Immature natural killer cell (primary cell): ENCODE measurements around the gene SC5D. TPM values are rescaled to one million over a fixed set of nuclear protein-coding genes. Genes with fewer than 3 reads are reported as not detected.
A peak's percentile ranks its signal among the peaks of the same experiment; 100 is the strongest.

Experiments used
- DNase-seq, 3 donors: peaks; one replicate each; pipeline ENCODE4 v3.0.0; 2022; ENCODE audit warnings: mixed read lengths in 1 of 3
- H3K27ac Mint-ChIP-seq, 6 donors: one replicate each; pipeline ENCODE4 v1.8.0; 2020; ENCODE audit warnings: mixed read lengths in 6 of 6, mild to moderate bottlenecking in 5 of 6, inconsistent platforms in 4 of 6, moderate library complexity in 3 of 6
- H3K27me3 Mint-ChIP-seq, 3 donors: one replicate each; pipeline ENCODE4 v1.8.0; 2020 to 2021; ENCODE audit warnings: low read depth in 3 of 3, mild to moderate bottlenecking in 3 of 3, mixed read lengths in 3 of 3, moderate library complexity in 3 of 3, inconsistent platforms in 1 of 3
- H3K36me3 Mint-ChIP-seq, 3 donors: one replicate each; pipeline ENCODE4 v1.8.0; 2020; ENCODE audit warnings: mixed read lengths in 3 of 3, inconsistent platforms in 2 of 3, mild to moderate bottlenecking in 2 of 3
- H3K4me1 Mint-ChIP-seq, 2 donors: one replicate each; pipeline ENCODE4 v1.8.0; 2020; ENCODE audit warnings: inconsistent platforms in 2 of 2, mild to moderate bottlenecking in 2 of 2, mixed read lengths in 2 of 2, moderate library complexity in 1 of 2
- H3K4me3 Mint-ChIP-seq, 5 donors: one replicate each; pipeline ENCODE4 v1.8.0; 2020; ENCODE audit warnings: mild to moderate bottlenecking in 5 of 5, mixed read lengths in 5 of 5, inconsistent platforms in 3 of 5, moderate library complexity in 3 of 5
- H3K9me3 Mint-ChIP-seq, 6 donors: one replicate each; pipeline ENCODE4 v1.8.0; 2020; ENCODE audit warnings: mild to moderate bottlenecking in 6 of 6, mixed read lengths in 6 of 6, inconsistent platforms in 4 of 6, moderate library complexity in 3 of 6
- polyA plus RNA-seq, 3 donors: library from polyadenylated mRNA; unstranded; fragments of 300-500 nt; fragmentation: Illumina TruSeq; gene quantifications; one replicate each; pipeline ENCODE4 v1.2.3, GENCODE V29; 2021

Gene SC5D
- polyA plus RNA-seq, 3 donors from 2014 or later: 3.1 to 7.2 (median 6.8) TPM

DNA sequence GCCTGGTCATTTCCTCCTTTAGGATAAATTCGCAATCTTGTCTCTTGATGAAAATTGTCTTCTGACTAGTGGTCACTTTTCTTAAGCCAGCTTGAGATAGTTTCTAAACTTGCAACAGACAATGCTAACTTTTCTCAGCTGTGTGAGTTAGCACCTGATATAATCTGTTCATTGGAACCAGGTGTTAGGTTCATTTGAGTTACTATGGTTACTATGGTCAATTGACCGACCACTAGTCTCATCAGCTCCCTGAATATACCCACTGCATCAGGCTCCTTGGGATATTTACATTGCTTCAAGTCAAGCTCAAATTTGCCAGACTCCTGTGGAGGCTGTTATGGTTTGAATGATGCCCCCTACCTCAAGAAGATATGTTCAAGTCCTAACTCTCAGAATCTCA is 54.5 kb downstream of the SC5D start:
- Mint-ChIP-seq H3K9me3 (no peaks in the 10 kb centered on the region), H3K27ac (no peak overlapping the region), H3K27me3 (peaks cover 0 to 10% (median 0%) of the 10 kb centered on the region in 3 donors), H3K4me1 (peaks cover 0 to 9% of the 10 kb centered on the region in 2 donors), H3K4me3 (no peak overlapping the region), H3K36me3 (no peaks in the 10 kb centered on the region)
- peak in 2 of 3 donors; percentile 5 to 10 for DNase-seq

- Mint-ChIP-seq H3K27me3 (peaks cover 0 to 10% (median 0%) of the 10 kb centered on the region in 3 donors), H3K9me3 (no peaks in the 10 kb centered on the region), H3K27ac (no peak overlapping the region), H3K36me3 (no peaks in the 10 kb centered on the region), H3K4me1 (peaks cover 0 to 9% of the 10 kb centered on the region in 2 donors), H3K4me3 (no peak overlapping the region)
- DNase-seq: no peak
These were observed 55.2 kb downstream of the SC5D start for GRCh38 chr11:121347813-121348212.

- Mint-ChIP-seq H3K27ac (no peak overlapping the region), H3K27me3 (peaks cover 0 to 10% (median 0%) of the 10 kb centered on the region in 3 donors), H3K4me3 (no peak overlapping the region), H3K9me3 (no peaks in the 10 kb centered on the region), H3K36me3 (no peaks in the 10 kb centered on the region), H3K4me1 (peaks cover 0 to 9% of the 10 kb centered on the region in 2 donors)
- DNase-seq: no peak
These were observed 55.8 kb downstream of the SC5D start for GRCh38 chr11:121348220-121348875.

DNA sequence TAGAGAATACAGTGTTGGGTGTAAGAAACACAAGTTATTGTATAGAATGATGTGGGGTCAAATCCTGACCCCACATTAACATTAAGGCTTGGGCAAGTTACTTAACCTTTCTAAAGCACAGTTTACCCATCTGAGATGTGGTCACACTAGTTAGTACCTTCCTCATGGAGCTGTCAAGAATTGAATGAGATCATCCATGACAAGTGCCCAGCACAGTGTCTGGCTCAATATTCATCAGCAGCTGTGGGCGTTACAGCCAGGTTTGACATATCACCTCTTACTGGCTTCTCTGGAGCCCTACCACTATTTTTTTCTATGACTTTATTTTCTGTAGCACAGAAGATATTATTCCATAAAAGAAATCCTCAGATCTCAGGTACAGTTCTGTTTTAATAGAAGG is 57.2 kb downstream of the SC5D start:
- Mint-ChIP-seq H3K4me3 (no peak overlapping the region), H3K27ac (no peak overlapping the region), H3K9me3 (no peaks in the 10 kb centered on the region)

DNA sequence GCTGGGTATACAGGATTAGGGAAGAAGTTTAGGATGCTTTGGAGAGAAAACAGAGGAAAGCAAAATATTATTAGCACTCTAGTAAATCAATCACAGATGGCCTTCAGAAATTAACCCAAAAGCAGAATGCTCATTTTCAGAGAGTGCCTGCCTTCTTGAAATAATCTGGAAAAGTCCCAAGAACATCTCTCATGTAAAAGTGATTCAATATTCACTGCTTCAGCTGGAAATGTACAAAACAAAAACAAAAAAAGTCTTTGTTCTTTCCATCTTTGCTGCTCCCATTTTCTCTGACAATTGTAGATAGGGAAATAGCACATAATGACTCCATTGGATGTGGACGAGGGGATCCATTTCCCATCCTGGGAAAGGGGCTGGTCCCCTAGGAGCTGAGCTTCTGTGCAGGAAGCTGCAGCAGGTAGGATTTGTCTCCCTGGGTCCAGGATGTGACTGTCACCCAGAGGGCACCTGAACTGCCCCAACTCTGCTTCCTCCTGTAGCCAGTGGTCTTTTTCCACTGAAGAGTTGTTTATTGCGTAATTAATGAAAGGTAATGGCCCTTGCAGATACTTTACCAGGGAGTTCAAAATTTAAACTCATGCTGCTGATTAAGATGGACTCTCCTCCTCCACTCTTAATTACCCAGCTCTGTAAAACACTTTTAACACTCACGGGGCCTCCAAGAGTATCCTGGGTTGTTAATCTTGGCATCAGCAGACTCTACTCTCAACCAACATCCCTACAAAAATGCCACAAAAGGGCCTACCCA is 57.9 kb downstream of the SC5D start:
- DNase-seq: no peak
- H3K9me3 Mint-ChIP-seq: no peaks in the 10 kb centered on the region
- peaks cover 0 to 9% of the 10 kb centered on the region in 2 donors for H3K4me1 Mint-ChIP-seq
- peaks cover 0 to 7% (median 0%) of the 10 kb centered on the region in 3 donors for H3K27me3 Mint-ChIP-seq
- no peak overlapping the region for H3K4me3 Mint-ChIP-seq
- no peak overlapping the region for H3K27ac Mint-ChIP-seq
- no peaks in the 10 kb centered on the region for H3K36me3 Mint-ChIP-seq

More for the DNA sequence above, 57.2 kb downstream of the SC5D start:
- Mint-ChIP-seq H3K27me3 (peaks cover 0 to 7% (median 0%) of the 10 kb centered on the region in 3 donors), H3K36me3 (no peaks in the 10 kb centered on the region), H3K4me1 (peaks cover 0 to 9% of the 10 kb centered on the region in 2 donors)
- DNase-seq: no peak

DNA sequence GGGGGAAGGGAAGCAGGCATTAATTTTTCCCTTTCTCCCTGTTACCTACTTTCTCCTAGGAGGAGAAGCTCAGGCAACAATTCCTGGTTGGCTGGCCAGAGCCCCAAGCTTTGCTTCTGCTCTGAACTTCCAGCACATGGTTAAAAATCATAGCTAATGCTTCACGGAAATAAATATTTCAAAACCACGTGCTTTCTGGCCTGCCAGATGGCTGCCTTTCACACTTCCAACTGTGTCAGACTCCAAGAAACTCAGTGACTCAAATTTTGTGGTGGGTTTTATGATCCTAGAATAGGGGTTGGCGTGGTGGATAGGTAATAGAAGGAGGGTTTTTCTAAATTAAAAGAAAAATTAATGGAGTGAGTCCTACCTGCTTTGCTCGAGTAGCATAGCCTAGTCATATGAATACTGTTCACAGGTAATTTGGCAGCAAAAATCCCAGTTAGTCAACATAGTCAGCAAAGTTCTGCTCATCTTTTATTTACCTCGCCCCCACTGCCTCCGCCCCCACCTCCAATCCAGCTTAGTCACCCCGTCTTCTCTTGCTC is 58.6 kb downstream of the SC5D start:
- Mint-ChIP-seq H3K27ac (no peak overlapping the region), H3K9me3 (no peaks in the 10 kb centered on the region), H3K36me3 (no peaks in the 10 kb centered on the region), H3K4me1 (peaks cover 0 to 9% of the 10 kb centered on the region in 2 donors), H3K27me3 (peaks cover 0 to 7% (median 0%) of the 10 kb centered on the region in 3 donors), H3K4me3 (no peak overlapping the region)
- DNase-seq: no peak

GRCh38 chr11:121352251-121352891 is 59.8 kb downstream of the SC5D start:
- DNase-seq: no peak
- no peak overlapping the region for H3K27ac Mint-ChIP-seq
- H3K36me3 Mint-ChIP-seq: no peaks in the 10 kb centered on the region
- peaks cover 0 to 7% (median 1%) of the 10 kb centered on the region in 3 donors for H3K27me3 Mint-ChIP-seq
- no peak overlapping the region for H3K4me3 Mint-ChIP-seq
- peaks cover 0 to under 1% of the 10 kb centered on the region in 2 donors for H3K4me1 Mint-ChIP-seq
- no peaks in the 10 kb centered on the region for H3K9me3 Mint-ChIP-seq

DNA sequence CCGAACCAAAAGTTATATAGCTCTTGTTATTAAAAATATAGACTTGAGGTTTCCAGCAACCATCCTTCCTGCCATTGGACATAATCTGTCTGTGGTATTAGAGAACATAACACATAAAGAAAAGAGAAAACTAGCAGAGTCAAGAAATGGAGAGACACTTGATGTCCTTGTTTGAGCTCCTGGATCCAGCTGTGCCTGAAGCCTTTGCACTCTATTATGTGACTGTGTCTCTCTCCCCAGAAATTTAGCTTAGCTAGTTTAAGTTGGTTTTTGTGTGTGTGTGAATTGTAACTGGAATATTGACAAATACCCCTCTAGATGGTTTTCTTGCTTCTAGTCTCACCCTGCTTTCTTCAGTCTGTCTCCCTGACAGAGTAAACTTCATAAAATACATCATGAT is 61.6 kb downstream of the SC5D start:
- Mint-ChIP-seq H3K4me1 (no peaks in the 10 kb centered on the region), H3K4me3 (no peak overlapping the region), H3K9me3 (no peaks in the 10 kb centered on the region), H3K36me3 (no peaks in the 10 kb centered on the region), H3K27ac (no peak overlapping the region), H3K27me3 (peaks cover 0 to 3% (median 2%) of the 10 kb centered on the region in 3 donors)
- DNase-seq: no peak

GRCh38 chr11:121356357-121356756 is 63.8 kb downstream of the SC5D start:
- H3K27ac Mint-ChIP-seq: no peak overlapping the region
- no peaks in the 10 kb centered on the region for H3K36me3 Mint-ChIP-seq
- no peaks in the 10 kb centered on the region for H3K4me1 Mint-ChIP-seq
- no peak overlapping the region for H3K4me3 Mint-ChIP-seq
- DNase-seq: no peak
- H3K9me3 Mint-ChIP-seq: no peaks in the 10 kb centered on the region
- H3K27me3 Mint-ChIP-seq: peaks cover 0 to 2% (median 0%) of the 10 kb centered on the region in 3 donors

Other genes with a start within 250 kb of the SC5D start
- gene TECTA, start 191.5 kb upstream of the SC5D start, polyA plus RNA-seq: under 1 TPM in 2 of 3 donors, not detected in 1; 0.03 to 0.26 TPM
- 100 to 1,000 TPM; 125 to 281 (median 189) TPM for gene SORL1, start 159.5 kb downstream of the SC5D start, polyA plus RNA-seq